Thyroid gland (tissue), 4 donors: ENCODE results near the gene TXLNB. TPM values are rescaled to one million over a fixed set of nuclear protein-coding genes. Genes with fewer than 3 reads are reported as not detected.
A peak's percentile ranks its signal among the peaks of the same experiment; 100 is the strongest.

Experiments
- DNase-seq, 2 donors: peaks; one replicate each; pipeline ENCODE4 v3.0.0-alpha.2; 2019
- H3K27ac ChIP-seq, 3 donors: fragments of 200-600 bp; sonication (generic); 1 replicate in 2 of 3; 2 replicates in 1 of 3; pipeline ENCODE4 v1.5.1; 2016 to 2019; ENCODE audit warnings: mild to moderate bottlenecking in 1 of 3, moderate library complexity in 1 of 3
- H3K27me3 ChIP-seq: fragments of 200-600 bp; sonication (generic); one replicate; pipeline ENCODE4 v1.5.1; 2019
- H3K36me3 ChIP-seq, 2 donors: fragments of 200-600 bp; sonication (generic); one replicate each; pipeline ENCODE4 v1.5.1; 2016 to 2019
- H3K4me1 ChIP-seq, 2 donors: fragments of 200-600 bp; sonication (generic); one replicate each; pipeline ENCODE4 v1.5.1; 2017 to 2019
- H3K4me3 ChIP-seq, 3 donors: fragments of 200-600 bp; sonication (generic); replicated peaks in 1 of 3; 1 replicate in 2 of 3; 2 replicates in 1 of 3; pipeline ENCODE4 v1.5.1; 2016; ENCODE audit warnings: mild to moderate bottlenecking in 1 of 3
- H3K9me3 ChIP-seq: fragments of 200-600 bp; sonication (generic); one replicate; pipeline ENCODE4 v1.5.1; 2017
- CTCF ChIP-seq, 6 experiments: fragments of 200-600 bp in 3 of 6; fragments of 450-650 bp in 3 of 6; sonication (generic) in 3 of 6; IDR thresholded peaks; one replicate each; pipeline ENCODE4 v1.5.1; 2016 to 2019; ENCODE audit warnings: antibody characterized with exemption in 6 of 6, mild to moderate bottlenecking in 2 of 6, inconsistent platforms in 1 of 6, moderate library complexity in 1 of 6
- POLR2A ChIP-seq, 2 donors: fragments of 450-650 bp; IDR thresholded peaks; one replicate each; pipeline ENCODE4 v1.6.1; 2017; ENCODE audit warnings: antibody characterized with exemption in 2 of 2, mild to moderate bottlenecking in 2 of 2, moderate library complexity in 1 of 2
- WGBS, 2 donors: methylation state at CpG; one replicate each; pipeline ENCODE4 v1.1.5; 2017; 5-methylcytosine and 5-hydroxymethylcytosine counted together
- intact Hi-C: fragments of 100-400 bp; cut with DNase I; formaldehyde crosslinking; loops from one replicate; pipeline ENCODE4 v1.15.1; 2023
- total RNA-seq, 4 donors: library from RNA; depleted of rRNA; stranded (reverse); fragments of >200 nt; gene quantifications; one replicate each; pipeline ENCODE4 v1.2.3, GENCODE V29; 2016

Gene TXLNB
- total RNA-seq, 4 donors from 2014 or later = 0.17 to 1.3 (median 0.32) TPM

DNA sequence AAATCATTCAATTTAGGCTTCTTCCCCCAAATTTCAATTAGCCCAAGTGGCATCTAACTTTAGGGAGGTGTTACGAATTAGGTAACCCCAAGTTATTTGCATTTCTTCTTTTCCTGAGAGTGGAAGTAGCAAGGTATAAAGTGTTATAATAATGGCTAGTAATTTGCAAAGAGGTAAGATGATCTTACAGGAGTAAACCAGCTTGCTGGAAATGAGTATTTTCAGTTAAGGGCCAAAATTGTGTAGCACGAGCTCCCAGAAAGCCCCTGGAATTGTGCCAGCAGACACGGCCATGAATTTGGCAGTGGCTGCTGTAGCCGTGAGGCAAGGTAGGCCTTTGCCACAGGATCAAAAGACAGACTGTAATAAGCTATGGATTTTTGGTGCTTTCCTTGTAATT, 44.7 kb upstream of the TXLNB start:
- 25 to 30% methylated on average over 4 of the region's 4 CpGs for WGBS, 2 donors
- no peaks in the 10 kb centered on the region for H3K27me3 ChIP-seq
- H3K4me3 ChIP-seq = no peak overlapping the region
- no peaks in the 10 kb centered on the region for H3K9me3 ChIP-seq
- no peaks in the 10 kb centered on the region for H3K36me3 ChIP-seq
- DNase-seq = peak; percentile 80 to 87
- intact Hi-C loops = no loop called here
- TF ChIP-seq POLR2A (IDR thresholded peaks at IDR 0.05) (no peak), CTCF (IDR thresholded peaks at IDR 0.05) (no peak)
- peaks cover 5 to 10% of the 10 kb centered on the region in 2 donors for H3K4me1 ChIP-seq
- H3K27ac ChIP-seq = peak overlapping the region in 2 of 3 donors; percentile 25 to 53

DNA sequence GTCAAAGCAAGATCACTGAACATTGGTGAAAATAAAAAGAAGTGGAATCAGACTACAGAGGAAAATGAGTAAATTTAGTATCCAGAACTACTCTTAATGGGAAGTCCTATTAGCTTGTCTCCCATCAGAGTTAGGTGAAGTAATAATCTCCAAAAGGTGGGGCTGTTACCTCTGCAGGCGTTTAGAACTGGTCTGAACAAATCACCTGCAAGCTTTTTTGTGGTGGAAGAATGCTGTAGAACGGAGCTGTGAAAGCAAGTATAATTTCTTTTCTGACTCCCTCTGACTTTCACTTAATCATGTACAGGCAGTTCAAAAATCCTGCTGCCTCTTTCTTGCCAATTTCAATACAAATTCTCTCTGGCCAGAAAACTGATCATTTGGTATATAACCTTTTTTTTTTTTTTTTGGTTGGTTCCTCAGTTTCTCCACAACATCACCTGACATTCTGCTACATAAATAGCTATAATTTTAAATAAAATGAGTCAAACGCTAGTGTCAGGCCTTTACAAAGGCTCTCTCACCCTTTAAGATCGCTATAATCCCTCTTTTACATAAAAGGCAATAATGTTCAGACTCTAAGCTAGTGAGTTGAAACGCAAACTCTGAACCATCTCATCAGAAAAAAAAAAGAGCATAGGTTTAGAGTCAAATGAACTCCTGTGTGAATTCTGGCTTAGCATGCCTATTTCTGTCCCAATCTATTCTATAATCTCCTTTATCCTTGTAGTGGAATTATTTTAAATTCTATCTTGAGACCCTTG, 43.8 kb upstream of the TXLNB start:
- H3K27ac ChIP-seq = no peak overlapping the region
- no peaks in the 10 kb centered on the region for H3K9me3 ChIP-seq
- no peak overlapping the region for H3K4me3 ChIP-seq
- no peaks in the 10 kb centered on the region for H3K27me3 ChIP-seq
- WGBS, 2 donors = 90% methylated on average over 5 of the region's 5 CpGs
- peaks cover 5 to 10% of the 10 kb centered on the region in 2 donors for H3K4me1 ChIP-seq
- DNase-seq = no peak
- TF ChIP-seq POLR2A (IDR thresholded peaks at IDR 0.05) (no peak), CTCF (IDR thresholded peaks at IDR 0.05) (no peak)
- H3K36me3 ChIP-seq = no peaks in the 10 kb centered on the region
- intact Hi-C loops = no loop called here

DNA sequence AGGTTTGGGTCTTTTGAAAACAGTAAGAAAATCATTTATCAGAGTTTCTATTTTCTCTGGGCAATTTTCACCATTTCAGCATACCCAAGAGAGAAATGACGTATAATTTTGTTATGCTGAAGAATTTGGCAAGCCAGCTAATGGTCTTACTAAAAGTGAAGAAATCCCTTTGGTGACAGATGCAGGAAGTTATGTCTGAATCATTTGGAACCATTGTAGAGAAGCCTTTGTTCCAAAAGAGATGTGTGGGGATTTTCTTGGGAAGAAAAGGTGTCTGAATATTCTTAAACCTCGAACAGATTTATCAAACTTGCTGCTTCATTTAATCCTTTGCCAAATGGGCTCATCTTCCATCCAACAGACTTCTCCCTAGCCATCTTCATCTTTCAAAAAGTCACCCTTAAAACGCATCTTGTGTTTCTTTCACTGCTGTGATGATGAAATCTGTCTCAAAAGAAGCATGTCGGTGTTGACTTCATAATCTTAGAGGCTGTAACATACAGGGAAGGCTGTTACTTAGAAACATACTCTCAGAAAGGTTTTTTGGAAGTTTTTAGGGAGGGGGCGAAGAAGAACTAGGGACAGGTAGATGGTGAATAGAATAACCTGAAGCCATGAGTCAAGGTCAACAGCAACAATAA, 43.1 kb upstream of the TXLNB start:
- Histone ChIP-seq H3K27me3 (no peaks in the 10 kb centered on the region), H3K27ac (no peak overlapping the region), H3K4me3 (no peak overlapping the region), H3K9me3 (no peaks in the 10 kb centered on the region), H3K4me1 (peaks cover 5 to 10% of the 10 kb centered on the region in 2 donors), H3K36me3 (no peaks in the 10 kb centered on the region)
- WGBS, 2 donors = 69 to 77% methylated on average over 5 of the region's 5 CpGs
- no peak for TF ChIP-seq POLR2A (IDR thresholded peaks at IDR 0.05)
- TF ChIP-seq CTCF (IDR thresholded peaks at IDR 0.05) = no peak
- intact Hi-C loops = no loop called here
- no peak for DNase-seq

- no peak for DNase-seq
- H3K36me3 ChIP-seq = no peaks in the 10 kb centered on the region
- no peak overlapping the region for H3K27ac ChIP-seq
- H3K4me3 ChIP-seq = no peak overlapping the region
- TF ChIP-seq CTCF (IDR thresholded peaks at IDR 0.05) (no peak), POLR2A (IDR thresholded peaks at IDR 0.05) (no peak)
- no peaks in the 10 kb centered on the region for H3K27me3 ChIP-seq
- no peaks in the 10 kb centered on the region for H3K4me1 ChIP-seq
- WGBS, 2 donors = 60 to 65% methylated on average over 3 of the region's 3 CpGs
- intact Hi-C loops = no loop called here
- H3K9me3 ChIP-seq = no peaks in the 10 kb centered on the region
Observed at GRCh38 chr6:139330826-139331500, 39.2 kb upstream of the TXLNB start.

DNA sequence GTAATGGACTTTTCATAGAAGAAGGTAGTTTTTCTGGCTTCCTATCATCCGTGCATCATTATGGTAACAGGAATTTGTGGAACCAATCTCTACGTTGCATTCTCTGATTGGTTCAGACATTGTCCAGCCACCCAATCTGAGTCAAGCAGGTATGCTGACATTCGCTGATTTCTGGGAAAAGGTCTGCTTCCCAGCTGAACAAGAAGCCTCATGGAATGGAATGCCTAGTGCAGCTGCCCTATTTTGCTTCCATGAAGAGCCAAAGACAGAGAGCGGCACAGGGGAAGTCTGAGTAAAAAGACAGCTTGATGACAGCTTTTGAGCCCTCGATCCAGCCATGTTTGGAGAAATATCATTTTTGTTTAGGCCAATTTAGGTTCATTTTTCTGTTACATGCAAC, 38.5 kb upstream of the TXLNB start:
- H3K36me3 ChIP-seq = no peaks in the 10 kb centered on the region
- H3K27ac ChIP-seq = no peak overlapping the region
- WGBS, 2 donors = 90 to 91% methylated on average over 5 of the region's 5 CpGs
- DNase-seq = no peak
- H3K27me3 ChIP-seq = no peaks in the 10 kb centered on the region
- no peaks in the 10 kb centered on the region for H3K4me1 ChIP-seq
- intact Hi-C loops = no loop called here
- no peaks in the 10 kb centered on the region for H3K9me3 ChIP-seq
- no peak overlapping the region for H3K4me3 ChIP-seq
- TF ChIP-seq CTCF (IDR thresholded peaks at IDR 0.05) = no peak
- TF ChIP-seq POLR2A (IDR thresholded peaks at IDR 0.05) = no peak
